ENCODE data around the gene OAS2.

OAS2 gene

DNA sequence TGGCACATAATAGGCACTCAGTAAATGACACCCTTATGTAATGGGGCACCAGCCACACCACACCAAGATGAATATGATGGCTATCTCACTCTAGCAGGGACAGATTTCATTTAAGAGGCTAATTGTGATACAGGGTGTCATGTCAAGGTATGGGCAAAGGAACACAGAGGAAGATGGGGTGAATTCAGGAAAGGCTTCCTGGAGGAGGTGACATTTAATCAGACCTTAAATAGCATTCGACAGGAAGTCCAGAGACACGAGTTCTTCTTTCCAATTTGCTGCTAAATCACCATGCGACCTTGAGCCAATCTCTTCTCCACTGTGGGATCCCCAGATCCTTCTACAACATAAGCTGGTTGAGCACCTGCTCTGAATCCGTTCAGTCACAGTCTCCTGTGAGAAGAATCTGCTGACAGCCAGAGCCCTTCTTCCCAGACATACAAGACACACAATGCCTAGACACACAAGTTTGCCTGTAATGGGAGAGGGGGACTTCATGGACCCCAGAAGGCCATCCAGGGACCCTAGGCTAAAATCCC is 76.7 kb downstream of the OAS2 start:
- FAIRE-seq (no peak), DNase-seq (ENCODE audit: extremely low spot score, insufficient read length, low read depth) (no peak)

GRCh38 chr12:113055594-113056380 is 77.5 kb downstream of the OAS2 start:
- no peak for DNase-seq (ENCODE audit: extremely low spot score, insufficient read length, low read depth)
- FAIRE-seq: no peak

GRCh38 chr12:113056381-113056630 is 78.0 kb downstream of the OAS2 start:
- DNase-seq (ENCODE audit: extremely low spot score, insufficient read length, low read depth) (no peak), FAIRE-seq (no peak)

- FAIRE-seq (no peak), DNase-seq (ENCODE audit: extremely low spot score, insufficient read length, low read depth) (no peak)
Observed at GRCh38 chr12:113056631-113057488, 78.5 kb downstream of the OAS2 start, which contains the start of gene DTX1. TSS of gene DTX1 (plus strand) at chr12:113056730. CDS start at chr12:113058193, 1,463 bp downstream.

- DNase-seq (ENCODE audit: extremely low spot score, insufficient read length, low read depth): no peak
Observed at GRCh38 chr12:113057565-113058485, 79.5 kb downstream of the OAS2 start.

GRCh38 chr12:113058553-113058952 is 80.2 kb downstream of the OAS2 start:
- DNase-seq (ENCODE audit: extremely low spot score, insufficient read length, low read depth): no peak
- FAIRE-seq: no peak

More at GRCh38 chr12:113057565-113058485, 79.5 kb downstream of the OAS2 start:
- no peak for FAIRE-seq

DNA sequence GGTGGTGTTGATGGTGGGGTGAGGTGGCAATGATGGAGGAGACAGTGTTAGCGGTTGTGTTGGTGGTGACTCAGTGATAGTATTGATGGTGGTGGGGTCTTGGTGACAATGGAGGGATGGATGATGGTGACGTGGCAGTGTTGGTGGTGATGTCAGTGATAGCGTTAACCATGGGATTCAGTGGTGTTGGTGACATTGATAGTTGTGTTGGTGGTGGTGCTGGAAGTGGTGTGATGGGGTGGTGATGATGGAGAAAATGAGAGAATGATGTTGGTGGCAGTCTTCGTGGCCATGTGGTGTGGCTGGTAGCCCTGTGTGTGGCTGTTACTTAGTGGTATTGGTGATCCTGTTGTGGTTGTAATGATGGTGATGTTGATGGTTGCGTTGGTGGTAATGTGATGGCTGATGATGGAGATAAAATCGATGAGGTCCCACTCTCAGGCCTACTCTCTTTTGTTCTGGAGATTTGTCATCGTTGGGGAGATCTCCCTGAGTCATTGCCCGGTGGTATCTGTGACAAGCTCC is 80.8 kb downstream of the OAS2 start:
- DNase-seq (ENCODE audit: extremely low spot score, insufficient read length, low read depth): no peak
- no peak for FAIRE-seq

- DNase-seq (ENCODE audit: extremely low spot score, insufficient read length, low read depth): no peak
- FAIRE-seq: no peak
Observed at GRCh38 chr12:113060336-113060960, 82.1 kb downstream of the OAS2 start.

GRCh38 chr12:113061061-113061694 is 82.9 kb downstream of the OAS2 start:
- DNase-seq (ENCODE audit: extremely low spot score, insufficient read length, low read depth): no peak
- FAIRE-seq: no peak

Measured in GM18507 (cell line).